H9 (cell line): ENCODE results near the gene SDK2. TPM values are rescaled to one million over a fixed set of nuclear protein-coding genes. Genes with fewer than 3 reads are reported as not detected.

ENCODE experiments used
- DNase-seq: peaks from one replicate; pipeline ENCODE4 v3.0.0-alpha.2; 2017
- H2AFZ ChIP-seq: one replicate; pipeline ENCODE4 v1.6.1; 2013; ENCODE audit warnings: mild to moderate bottlenecking, low read length, control low read depth, moderate library complexity
- H2AK5ac ChIP-seq: 2 replicates; pipeline ENCODE4 v1.6.1; 2013; ENCODE audit warnings: low read length, control low read depth, mixed read lengths; ENCODE audit not compliant: insufficient read length
- H2BK120ac ChIP-seq: one replicate; pipeline ENCODE4 v1.6.1; 2013; ENCODE audit warnings: low read depth, mild to moderate bottlenecking, low read length, control low read depth, inconsistent platforms; ENCODE audit not compliant: poor library complexity, severe bottlenecking
- H2BK12ac ChIP-seq: 2 replicates; pipeline ENCODE4 v1.6.1; 2013; ENCODE audit warnings: low read length, control low read depth, mixed read lengths, low read depth; ENCODE audit not compliant: insufficient read length
- H2BK15ac ChIP-seq: 2 replicates; pipeline ENCODE4 v1.6.1; 2013; ENCODE audit warnings: low read depth, low read length, control low read depth
- H2BK20ac ChIP-seq: one replicate; pipeline ENCODE4 v1.6.1; 2013; ENCODE audit warnings: low read depth, mild to moderate bottlenecking, low read length, control low read depth, inconsistent platforms; ENCODE audit not compliant: poor library complexity, severe bottlenecking
- H2BK5ac ChIP-seq: 2 replicates; pipeline ENCODE4 v1.6.1; 2013; ENCODE audit warnings: low read length, control low read depth, mixed read lengths; ENCODE audit not compliant: insufficient read length
- H3K14ac ChIP-seq: 2 replicates; pipeline ENCODE4 v1.6.1; 2013; ENCODE audit warnings: low read length, control low read depth; ENCODE audit not compliant: insufficient read depth
- H3K18ac ChIP-seq: 2 replicates; pipeline ENCODE4 v1.6.1; 2013; ENCODE audit warnings: low read depth, mild to moderate bottlenecking, mixed read lengths, low read length, control low read depth; ENCODE audit not compliant: insufficient read length
- H3K23ac ChIP-seq: 2 replicates; pipeline ENCODE4 v1.6.1; 2013; ENCODE audit warnings: low read length, control low read depth, mixed read lengths, low read depth; ENCODE audit not compliant: insufficient read length
- H3K23me2 ChIP-seq: 2 replicates; pipeline ENCODE4 v1.6.1; 2013; ENCODE audit warnings: low read depth, mild to moderate bottlenecking, mixed read lengths, low read length, control low read depth; ENCODE audit not compliant: insufficient read length, poor library complexity, severe bottlenecking
- H3K27ac ChIP-seq: 2 replicates; pipeline ENCODE4 v1.5.1; 2013; ENCODE audit warnings: low read length, control low read depth, mixed read lengths, low read depth; ENCODE audit not compliant: insufficient read length
- H3K27me3 ChIP-seq: 2 replicates; pipeline ENCODE4 v1.6.1; 2013; ENCODE audit warnings: low read length, control low read depth, inconsistent platforms; ENCODE audit not compliant: insufficient read depth
- H3K4ac ChIP-seq: 2 replicates; pipeline ENCODE4 v1.6.1; 2013; ENCODE audit warnings: low read depth, mild to moderate bottlenecking, control low read depth, inconsistent platforms, low read length, moderate library complexity
- H3K4me1 ChIP-seq: 2 replicates; pipeline ENCODE4 v1.6.1; 2013; ENCODE audit warnings: low read length, control low read depth, inconsistent platforms; ENCODE audit not compliant: insufficient read depth
- H3K4me2 ChIP-seq: 2 replicates; pipeline ENCODE4 v1.6.1; 2013; ENCODE audit warnings: low read length, control low read depth, mixed read lengths; ENCODE audit not compliant: insufficient read length, insufficient read depth
- H3K56ac ChIP-seq: 2 replicates; pipeline ENCODE4 v1.6.1; 2013; ENCODE audit warnings: low read depth, mild to moderate bottlenecking, mixed read lengths, low read length, control low read depth; ENCODE audit not compliant: insufficient read length
- H3K79me1 ChIP-seq: 2 replicates; pipeline ENCODE4 v1.6.1; 2013; ENCODE audit warnings: low read depth, mild to moderate bottlenecking, moderate library complexity, low read length, control low read depth, inconsistent platforms; ENCODE audit not compliant: insufficient read depth, poor library complexity, severe bottlenecking
- H3K79me2 ChIP-seq: 2 replicates; pipeline ENCODE4 v1.6.1; 2013; ENCODE audit warnings: low read length, control low read depth, inconsistent platforms; ENCODE audit not compliant: insufficient read depth
- H3K9ac ChIP-seq: 2 replicates; pipeline ENCODE4 v1.6.1; 2013; ENCODE audit warnings: low read length, control low read depth, mixed read lengths; ENCODE audit not compliant: insufficient read length; ENCODE audit errors: extremely low read depth
- H3K9me3 ChIP-seq: one replicate; pipeline ENCODE4 v1.6.1; 2013; ENCODE audit warnings: low read depth, low read length, inconsistent platforms; ENCODE audit not compliant: control insufficient read depth
- H3T11ph ChIP-seq: one replicate; pipeline ENCODE4 v1.6.1; 2013; ENCODE audit warnings: mild to moderate bottlenecking, low read length, control low read depth, inconsistent platforms
- H4K20me1 ChIP-seq: one replicate; pipeline ENCODE4 v1.6.1; 2013; ENCODE audit not compliant: control insufficient read depth, insufficient read length, insufficient read depth
- H4K5ac ChIP-seq: 2 replicates; pipeline ENCODE4 v1.6.1; 2013; ENCODE audit warnings: low read depth, mild to moderate bottlenecking, mixed read lengths, low read length, control low read depth; ENCODE audit not compliant: insufficient read length
- H4K8ac ChIP-seq: replicated peaks from 2 replicates; pipeline ENCODE4 v1.6.1; 2013; ENCODE audit warnings: low read length, control low read depth, mixed read lengths, low read depth; ENCODE audit not compliant: insufficient read length
- H4K91ac ChIP-seq: 2 replicates; pipeline ENCODE4 v1.6.1; 2013; ENCODE audit warnings: low read depth, mild to moderate bottlenecking, moderate library complexity, mixed read lengths, low read length, control low read depth; ENCODE audit not compliant: insufficient read length
- H3K27ac Mint-ChIP-seq, 3 experiments: 2 replicates in 2 of 3; 3 replicates in 1 of 3; pipeline ENCODE4 v1.8.0; 2020 to 2021; ENCODE audit warnings: mixed read lengths in 3 of 3, mild to moderate bottlenecking in 1 of 3, moderate library complexity in 1 of 3
- H3K27me3 Mint-ChIP-seq: 2 replicates; pipeline ENCODE4 v1.8.0; 2021; ENCODE audit warnings: low read depth, mild to moderate bottlenecking, moderate library complexity, mixed read lengths
- H3K36me3 Mint-ChIP-seq, 3 experiments: 2 replicates in 2 of 3; 3 replicates in 1 of 3; pipeline ENCODE4 v1.8.0; 2020 to 2021; ENCODE audit warnings: low read depth in 3 of 3, mixed read lengths in 3 of 3; ENCODE audit not compliant: insufficient read depth in 1 of 3
- H3K4me1 Mint-ChIP-seq, 2 experiments: 2 replicates each; pipeline ENCODE4 v1.8.0; 2020; ENCODE audit warnings: mixed read lengths in 2 of 2
- H3K4me3 Mint-ChIP-seq, 2 experiments: 2 replicates in 1 of 2; 3 replicates in 1 of 2; pipeline ENCODE4 v1.8.0; 2020 to 2021; ENCODE audit warnings: mild to moderate bottlenecking in 2 of 2, mixed read lengths in 2 of 2, moderate library complexity in 1 of 2
- H3K9me3 Mint-ChIP-seq, 2 experiments: 2 replicates in 1 of 2; 3 replicates in 1 of 2; pipeline ENCODE4 v1.8.0; 2020; ENCODE audit warnings: mild to moderate bottlenecking in 2 of 2, mixed read lengths in 2 of 2, moderate library complexity in 1 of 2
- CTCF ChIP-seq: fragments of 200-600 bp; sonication (generic); conservative IDR thresholded peaks from 3 replicates; pipeline ENCODE4 v1.8.0; 2021; ENCODE audit warnings: antibody characterized with exemption, mild to moderate bottlenecking
- WGBS: extraction: QIAGEN DNeasy Blood & Tissue Kit; methylation state at CpG from one replicate; pipeline ENCODE4 v1.1.7; 2013; ENCODE audit warnings: missing lambda C conversion rate, low lambda C conversion rate, mixed read lengths; ENCODE audit not compliant: insufficient read length; ENCODE audit errors: extremely low coverage; 5-methylcytosine and 5-hydroxymethylcytosine counted together
- total RNA-seq: library from RNA; stranded (reverse); gene quantifications from 2 replicates; pipeline ENCODE4 v1.2.1, GENCODE V29; 2021

Gene SDK2
- total RNA-seq, 1 experiment from 2014 or later, result 9.1 TPM

GRCh38 chr17:73609060-73609459 lies 35.2 kb downstream of the SDK2 start:
- H2BK12ac ChIP-seq, result no peak overlapping the region
- H2AK5ac ChIP-seq, result no peak overlapping the region
- H2BK20ac ChIP-seq, result no peak overlapping the region
- peaks cover 39 to 59% of the 10 kb centered on the region in 2 experiments for H3K4me1 Mint-ChIP-seq
- H3K36me3 Mint-ChIP-seq, result peaks cover 0 to 8% (median 5%) of the 10 kb centered on the region in 3 experiments; a peak in 2 of 7 replicates
- H3K27ac Mint-ChIP-seq, result no peak overlapping the region; a peak in 1 of 7 replicates
- no peak overlapping the region for H3K4me2 ChIP-seq
- no peaks in the 10 kb centered on the region for H4K20me1 ChIP-seq
- no peaks in the 10 kb centered on the region for H3K27me3 ChIP-seq
- no peaks in the 10 kb centered on the region for H3K4me1 ChIP-seq
- no CpG with 5 or more reads among the region's 5 CpGs for WGBS
- no peak overlapping the region for H2BK120ac ChIP-seq
- H3K9ac ChIP-seq, result no peak overlapping the region
- no peak overlapping the region for H3K23ac ChIP-seq
- no peak overlapping the region for H3K18ac ChIP-seq
- no peak overlapping the region for H3K4ac ChIP-seq
- no peak overlapping the region for H4K5ac ChIP-seq
- H3K56ac ChIP-seq, result no peak overlapping the region
- no peaks in the 10 kb centered on the region for H3K79me2 ChIP-seq
- H3K9me3 Mint-ChIP-seq, result no peaks in the 10 kb centered on the region
- no peak overlapping the region for H3T11ph ChIP-seq
- H3K27me3 Mint-ChIP-seq, result peaks cover 7% of the 10 kb centered on the region
- no peak for DNase-seq
- H3K14ac ChIP-seq, result no peak overlapping the region
- no peak overlapping the region for H4K8ac ChIP-seq
- no peak for TF ChIP-seq CTCF
- H3K9me3 ChIP-seq, result no peaks in the 10 kb centered on the region
- no peak overlapping the region for H2AFZ ChIP-seq
- H3K23me2 ChIP-seq, result no peaks in the 10 kb centered on the region
- no peak overlapping the region for H4K91ac ChIP-seq
- no peak overlapping the region for H2BK15ac ChIP-seq
- H2BK5ac ChIP-seq, result no peak overlapping the region
- no peak overlapping the region for H3K4me3 Mint-ChIP-seq
- H3K27ac ChIP-seq, result no peak overlapping the region
- no peaks in the 10 kb centered on the region for H3K79me1 ChIP-seq
